Chondrocyte (in vitro differentiated cells): ENCODE results near the gene RNF208. TPM values are rescaled to one million over a fixed set of nuclear protein-coding genes. Genes with fewer than 3 reads are reported as not detected.

Experiments
- DNase-seq: peaks from one replicate; pipeline ENCODE4 v3.0.0; 2021; ENCODE audit warnings: mixed read lengths, low spot score
- H3K27ac Mint-ChIP-seq: one replicate; pipeline ENCODE4 v1.8.0; 2021; ENCODE audit warnings: mild to moderate bottlenecking, moderate library complexity, mixed read lengths; ENCODE audit not compliant: unreplicated experiment
- H3K27me3 Mint-ChIP-seq: 2 replicates; pipeline ENCODE4 v1.8.0; 2021; ENCODE audit warnings: low read depth, mixed read lengths
- H3K36me3 Mint-ChIP-seq: 2 replicates; pipeline ENCODE4 v1.8.0; 2021; ENCODE audit warnings: low read depth, mixed read lengths
- H3K4me1 Mint-ChIP-seq: 2 replicates; pipeline ENCODE4 v1.8.0; 2021; ENCODE audit warnings: low read depth, mild to moderate bottlenecking, mixed read lengths
- H3K4me3 Mint-ChIP-seq: one replicate; pipeline ENCODE4 v1.8.0; 2021; ENCODE audit warnings: mild to moderate bottlenecking, moderate library complexity, mixed read lengths; ENCODE audit not compliant: unreplicated experiment
- H3K9me3 Mint-ChIP-seq: 2 replicates; pipeline ENCODE4 v1.8.0; 2021; ENCODE audit warnings: low read depth, mixed read lengths
- CTCF ChIP-seq: fragments of 200-600 bp; sonication (generic); IDR thresholded peaks from 2 replicates; pipeline ENCODE4 v1.5.0; 2021; ENCODE audit warnings: antibody characterized with exemption, mild to moderate bottlenecking, moderate library complexity
- long read RNA-seq: library from polyadenylated mRNA; stranded (forward); transcript quantifications from one replicate; pipeline ENCODE4 v2.0.0, GENCODE V29; 2021
- total RNA-seq: library from RNA; stranded (reverse); gene quantifications from 3 replicates; pipeline ENCODE4 v1.2.1, GENCODE V29; 2021

The RNF208 gene
- total RNA-seq, result 3.3 to 4.4 TPM (median 3.6 TPM) in 3 replicates
- long read RNA-seq, transcript RNF208-201 (1 exons, 1,077 nt), result major isoform, 6 of 6 reads
- long read RNA-seq, partial matches to known transcripts, result 0 of 6 reads
- long read RNA-seq, other reads (novel, unspliced or antisense), result 0 of 6 reads

GRCh38 chr9:137222190-137223077, at the start of gene RNF208:
RNF208 (minus strand) TSS chr9:137222240; CDS start chr9:137221212, 1,028 bp downstream.
- DNase-seq, result no peak
- peaks cover 17% of the 10 kb centered on the region for H3K4me1 Mint-ChIP-seq
- no peaks in the 10 kb centered on the region for H3K27me3 Mint-ChIP-seq
- no peaks in the 10 kb centered on the region for H3K9me3 Mint-ChIP-seq
- H3K36me3 Mint-ChIP-seq, result no peaks in the 10 kb centered on the region
- H3K4me3 Mint-ChIP-seq, result peak within 1 kb of the TSS; percentile 70
- H3K27ac Mint-ChIP-seq, result peak within 1 kb of the TSS; percentile 45
- no peak for TF ChIP-seq CTCF

GRCh38 chr9:137271696-137272076, 49.6 kb upstream of the RNF208 start:
- TF ChIP-seq CTCF, result no peak
- no peaks in the 10 kb centered on the region for H3K27me3 Mint-ChIP-seq
- H3K4me3 Mint-ChIP-seq, result no peak overlapping the region
- H3K27ac Mint-ChIP-seq, result peak overlapping the region; percentile 83
- no peak for DNase-seq
- no peaks in the 10 kb centered on the region for H3K9me3 Mint-ChIP-seq
- H3K4me1 Mint-ChIP-seq, result peaks cover 56% of the 10 kb centered on the region
- H3K36me3 Mint-ChIP-seq, result peaks cover 14% of the 10 kb centered on the region

GRCh38 chr9:137270929-137271695, 49.1 kb upstream of the RNF208 start:
- Mint-ChIP-seq H3K9me3 (no peaks in the 10 kb centered on the region), H3K4me1 (peaks cover 53% of the 10 kb centered on the region), H3K4me3 (no peak overlapping the region), H3K27me3 (no peaks in the 10 kb centered on the region), H3K36me3 (peaks cover 14% of the 10 kb centered on the region), H3K27ac (peak overlapping the region; percentile 83)
- TF ChIP-seq CTCF, result no peak
- DNase-seq, result no peak

GRCh38 chr9:137269231-137269772, 47.3 kb upstream of the RNF208 start:
- peaks cover 40% of the 10 kb centered on the region for H3K4me1 Mint-ChIP-seq
- DNase-seq, result no peak
- peak overlapping the region; percentile 71 for H3K27ac Mint-ChIP-seq
- H3K27me3 Mint-ChIP-seq, result no peaks in the 10 kb centered on the region
- H3K4me3 Mint-ChIP-seq, result no peak overlapping the region
- no peak for TF ChIP-seq CTCF
- peaks cover 16% of the 10 kb centered on the region for H3K36me3 Mint-ChIP-seq
- H3K9me3 Mint-ChIP-seq, result no peaks in the 10 kb centered on the region
